SU-DHL-6 (cell line): ENCODE data around the gene RBFOX2.

ENCODE experiments used
- EZH2phosphoT487 ChIP-seq: fragments of 200-600 bp; sonication (generic), shearing (Covaris generic); conservative IDR thresholded peaks from 2 replicates; pipeline ENCODE4 v1.6.1; 2018; ENCODE audit warnings: mild to moderate bottlenecking, antibody characterized with exemption, low read length, moderate library complexity, mixed read lengths
- TF ChIP-seq, protein P1 (sequence below): fragments of 200-600 bp; sonication (generic); IDR thresholded peaks from one replicate; pipeline ENCODE4 v1.5.1; 2017; ENCODE audit warnings: antibody characterized with exemption, mild to moderate bottlenecking, low read length, moderate library complexity; ENCODE audit not compliant: insufficient read depth, poor library complexity, severe bottlenecking

DNA sequence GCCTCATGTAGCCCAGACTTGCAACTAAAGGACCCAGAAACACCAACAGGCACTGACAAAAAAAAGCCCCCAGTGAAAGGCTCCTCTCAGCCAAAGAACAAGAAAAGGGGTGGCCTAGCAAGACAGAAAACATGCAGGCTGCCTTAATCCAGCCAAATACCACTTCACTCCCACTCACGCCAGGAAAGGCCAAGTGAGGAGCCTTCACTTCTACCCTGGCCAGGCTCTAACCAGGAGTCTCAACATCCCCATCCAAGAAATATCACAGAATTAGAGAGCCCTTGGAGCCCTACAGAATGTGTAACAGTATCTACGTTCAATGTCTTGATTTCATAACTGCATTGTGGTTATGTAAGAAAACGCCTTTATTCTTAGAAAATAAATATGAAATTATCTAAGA lies 162.0 kb downstream of the RBFOX2 start:
- TF ChIP-seq, protein P1, sequence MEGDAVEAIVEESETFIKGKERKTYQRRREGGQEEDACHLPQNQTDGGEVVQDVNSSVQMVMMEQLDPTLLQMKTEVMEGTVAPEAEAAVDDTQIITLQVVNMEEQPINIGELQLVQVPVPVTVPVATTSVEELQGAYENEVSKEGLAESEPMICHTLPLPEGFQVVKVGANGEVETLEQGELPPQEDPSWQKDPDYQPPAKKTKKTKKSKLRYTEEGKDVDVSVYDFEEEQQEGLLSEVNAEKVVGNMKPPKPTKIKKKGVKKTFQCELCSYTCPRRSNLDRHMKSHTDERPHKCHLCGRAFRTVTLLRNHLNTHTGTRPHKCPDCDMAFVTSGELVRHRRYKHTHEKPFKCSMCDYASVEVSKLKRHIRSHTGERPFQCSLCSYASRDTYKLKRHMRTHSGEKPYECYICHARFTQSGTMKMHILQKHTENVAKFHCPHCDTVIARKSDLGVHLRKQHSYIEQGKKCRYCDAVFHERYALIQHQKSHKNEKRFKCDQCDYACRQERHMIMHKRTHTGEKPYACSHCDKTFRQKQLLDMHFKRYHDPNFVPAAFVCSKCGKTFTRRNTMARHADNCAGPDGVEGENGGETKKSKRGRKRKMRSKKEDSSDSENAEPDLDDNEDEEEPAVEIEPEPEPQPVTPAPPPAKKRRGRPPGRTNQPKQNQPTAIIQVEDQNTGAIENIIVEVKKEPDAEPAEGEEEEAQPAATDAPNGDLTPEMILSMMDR = no peak
- no peak for TF ChIP-seq EZH2phosphoT487
